ENCODE results near the gene CSRP1.

- TF ChIP-seq ESRRA (IDR thresholded peaks at IDR 0.05; ENCODE audit: borderline replicate concordance, low read depth): no peak
- TF ChIP-seq HES1 (IDR thresholded peaks at IDR 0.05; ENCODE audit: low read depth): no peak
- TF ChIP-seq SRF (CRISPR knock-in tag; IDR thresholded peaks at IDR 0.05): no peak
- no peak for TF ChIP-seq ZNF253 (CRISPR knock-in tag; conservative IDR thresholded peaks at IDR 0.05)
- no peak for TF ChIP-seq STAT5B (CRISPR knock-in tag; IDR thresholded peaks at IDR 0.05)
- TF ChIP-seq FOXM1 (IDR thresholded peaks at IDR 0.05; ENCODE audit: low read depth): no peak
- no peak for TF ChIP-seq FOXM1 (CRISPR knock-in tag; IDR thresholded peaks at IDR 0.05; ENCODE audit: low read depth)
Measured at GRCh38 chr1:201510734-201511133, 3.8 kb upstream of the CSRP1 start.
